Measurements from ENCODE around the gene LSM14A. TPM values are rescaled to one million over a fixed set of nuclear protein-coding genes. Genes with fewer than 3 reads are reported as not detected.

Gene LSM14A
- total RNA-seq, 1 donor from 2014 or later, result 89.5 TPM

DNA sequence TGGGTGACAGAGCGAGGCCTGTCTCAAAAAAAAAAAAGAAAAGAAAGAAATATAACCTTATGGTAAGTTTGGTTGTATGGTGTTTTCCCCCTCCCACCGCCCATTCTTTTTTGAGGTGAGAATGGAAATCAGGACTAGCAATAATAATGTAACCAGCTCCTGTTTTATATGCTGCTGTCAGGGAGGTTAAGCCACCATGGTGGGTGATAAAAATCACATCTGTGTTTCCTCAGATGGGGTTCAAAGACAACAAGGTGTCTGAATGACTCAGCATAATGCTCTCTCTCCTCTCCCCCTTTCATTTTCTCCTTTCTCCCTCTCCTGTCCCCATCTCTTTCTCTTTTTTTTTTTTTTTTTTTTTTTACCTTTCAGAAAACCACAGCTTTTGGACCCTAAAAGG lies 53.7 kb downstream of the LSM14A start:
- Mint-ChIP-seq H3K27me3 (ENCODE audit: unreplicated experiment) (no peaks in the 10 kb centered on the region), H3K27ac (ENCODE audit: unreplicated experiment) (no peak overlapping the region), H3K9me3 (ENCODE audit: unreplicated experiment) (peaks cover 2% of the 10 kb centered on the region), H3K4me3 (ENCODE audit: unreplicated experiment) (no peak overlapping the region), H3K36me3 (ENCODE audit: unreplicated experiment) (peaks cover 4% of the 10 kb centered on the region), H3K4me1 (ENCODE audit: low read depth, unreplicated experiment) (no peaks in the 10 kb centered on the region)
- TF ChIP-seq, protein P1, sequence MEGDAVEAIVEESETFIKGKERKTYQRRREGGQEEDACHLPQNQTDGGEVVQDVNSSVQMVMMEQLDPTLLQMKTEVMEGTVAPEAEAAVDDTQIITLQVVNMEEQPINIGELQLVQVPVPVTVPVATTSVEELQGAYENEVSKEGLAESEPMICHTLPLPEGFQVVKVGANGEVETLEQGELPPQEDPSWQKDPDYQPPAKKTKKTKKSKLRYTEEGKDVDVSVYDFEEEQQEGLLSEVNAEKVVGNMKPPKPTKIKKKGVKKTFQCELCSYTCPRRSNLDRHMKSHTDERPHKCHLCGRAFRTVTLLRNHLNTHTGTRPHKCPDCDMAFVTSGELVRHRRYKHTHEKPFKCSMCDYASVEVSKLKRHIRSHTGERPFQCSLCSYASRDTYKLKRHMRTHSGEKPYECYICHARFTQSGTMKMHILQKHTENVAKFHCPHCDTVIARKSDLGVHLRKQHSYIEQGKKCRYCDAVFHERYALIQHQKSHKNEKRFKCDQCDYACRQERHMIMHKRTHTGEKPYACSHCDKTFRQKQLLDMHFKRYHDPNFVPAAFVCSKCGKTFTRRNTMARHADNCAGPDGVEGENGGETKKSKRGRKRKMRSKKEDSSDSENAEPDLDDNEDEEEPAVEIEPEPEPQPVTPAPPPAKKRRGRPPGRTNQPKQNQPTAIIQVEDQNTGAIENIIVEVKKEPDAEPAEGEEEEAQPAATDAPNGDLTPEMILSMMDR (IDR thresholded peaks at IDR 0.05; ENCODE audit: partially characterized antibody, unreplicated experiment), result no peak
- DNase-seq, result no peak

DNA sequence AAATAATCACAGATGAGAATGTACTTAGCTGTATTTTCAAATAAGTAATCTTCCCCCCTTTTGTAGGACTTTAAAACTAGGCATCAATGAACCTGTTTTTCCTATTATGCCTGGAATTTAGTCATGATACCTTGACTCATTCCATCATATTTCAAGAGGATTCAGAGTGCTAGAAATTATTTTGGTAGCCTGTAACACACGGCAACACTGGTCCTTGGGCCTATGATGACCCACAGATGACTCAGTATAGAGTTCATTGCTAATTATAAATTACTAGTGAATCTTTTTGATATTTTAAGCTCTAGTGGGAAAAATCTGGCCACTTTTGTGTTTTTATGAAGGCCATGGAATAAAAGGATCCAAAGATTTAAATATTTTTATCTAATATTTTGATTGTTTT lies 56.0 kb downstream of the LSM14A start:
- TF ChIP-seq, protein P1 (IDR thresholded peaks at IDR 0.05; ENCODE audit: partially characterized antibody, unreplicated experiment), result no peak

GRCh38 chr19:34228762-34229161 lies 56.5 kb downstream of the LSM14A start:
- H3K9me3 Mint-ChIP-seq (ENCODE audit: unreplicated experiment), result peaks cover 2% of the 10 kb centered on the region
- DNase-seq, result no peak
- H3K27me3 Mint-ChIP-seq (ENCODE audit: unreplicated experiment), result no peaks in the 10 kb centered on the region
- TF ChIP-seq, protein P1 (IDR thresholded peaks at IDR 0.05; ENCODE audit: partially characterized antibody, unreplicated experiment), result no peak
- H3K27ac Mint-ChIP-seq (ENCODE audit: unreplicated experiment), result no peak overlapping the region
- no peaks in the 10 kb centered on the region for H3K4me1 Mint-ChIP-seq (ENCODE audit: low read depth, unreplicated experiment)
- H3K4me3 Mint-ChIP-seq (ENCODE audit: unreplicated experiment), result no peak overlapping the region
- peaks cover 4% of the 10 kb centered on the region for H3K36me3 Mint-ChIP-seq (ENCODE audit: unreplicated experiment)

More for the DNA sequence above, 56.0 kb downstream of the LSM14A start:
- Mint-ChIP-seq H3K27ac (ENCODE audit: unreplicated experiment) (no peak overlapping the region), H3K4me1 (ENCODE audit: low read depth, unreplicated experiment) (no peaks in the 10 kb centered on the region), H3K36me3 (ENCODE audit: unreplicated experiment) (peaks cover 4% of the 10 kb centered on the region), H3K4me3 (ENCODE audit: unreplicated experiment) (no peak overlapping the region), H3K9me3 (ENCODE audit: unreplicated experiment) (peaks cover 2% of the 10 kb centered on the region), H3K27me3 (ENCODE audit: unreplicated experiment) (no peaks in the 10 kb centered on the region)
- DNase-seq, result no peak

DNA sequence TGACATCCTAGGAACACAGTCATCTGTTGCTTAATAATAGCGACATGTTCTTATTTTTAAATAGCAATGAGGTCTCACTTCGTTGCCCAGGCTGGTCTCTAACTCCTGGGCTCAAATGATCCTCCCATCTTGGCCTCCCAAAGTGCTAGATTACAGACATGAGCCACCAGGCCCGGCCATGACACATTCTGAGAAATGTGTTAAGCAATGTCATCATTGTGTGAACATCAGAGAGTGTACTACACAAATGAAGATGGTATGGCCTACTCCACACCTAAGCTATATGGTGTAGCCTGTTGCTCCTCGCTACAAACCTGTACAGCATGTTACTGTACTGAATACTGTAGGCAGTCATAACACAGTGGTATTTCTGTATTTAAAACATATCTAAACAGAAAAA lies 57.4 kb downstream of the LSM14A start:
- H3K4me1 Mint-ChIP-seq (ENCODE audit: low read depth, unreplicated experiment), result no peaks in the 10 kb centered on the region
- no peak overlapping the region for H3K27ac Mint-ChIP-seq (ENCODE audit: unreplicated experiment)
- H3K4me3 Mint-ChIP-seq (ENCODE audit: unreplicated experiment), result no peak overlapping the region
- H3K27me3 Mint-ChIP-seq (ENCODE audit: unreplicated experiment), result no peaks in the 10 kb centered on the region
- DNase-seq, result no peak
- H3K36me3 Mint-ChIP-seq (ENCODE audit: unreplicated experiment), result peaks cover under 1% of the 10 kb centered on the region
- TF ChIP-seq, protein P1 (IDR thresholded peaks at IDR 0.05; ENCODE audit: partially characterized antibody, unreplicated experiment), result no peak
- H3K9me3 Mint-ChIP-seq (ENCODE audit: unreplicated experiment), result peaks cover 2% of the 10 kb centered on the region

- no peak for DNase-seq
- TF ChIP-seq, protein P1 (IDR thresholded peaks at IDR 0.05; ENCODE audit: partially characterized antibody, unreplicated experiment), result no peak
- Mint-ChIP-seq H3K9me3 (ENCODE audit: unreplicated experiment) (peaks cover 2% of the 10 kb centered on the region), H3K36me3 (ENCODE audit: unreplicated experiment) (no peaks in the 10 kb centered on the region), H3K27ac (ENCODE audit: unreplicated experiment) (no peak overlapping the region), H3K4me3 (ENCODE audit: unreplicated experiment) (no peak overlapping the region), H3K4me1 (ENCODE audit: low read depth, unreplicated experiment) (peaks cover under 1% of the 10 kb centered on the region), H3K27me3 (ENCODE audit: unreplicated experiment) (peaks cover 2% of the 10 kb centered on the region)
Measured at GRCh38 chr19:34230820-34231219, 58.5 kb downstream of the LSM14A start.

All from glutamatergic neuron (in vitro differentiated cells).